Smooth muscle cell (in vitro differentiated cells): ENCODE results near the gene SLC9A9. TPM values are rescaled to one million over a fixed set of nuclear protein-coding genes. Genes with fewer than 3 reads are reported as not detected.

Experiments used
- DNase-seq: peaks from one replicate; lab custom pipeline; 2025; ENCODE audit not compliant: unreplicated experiment; lab: John Stamatoyannopoulos, UW
- H2AFZ ChIP-seq: fragments of 200-600 bp; sonication (generic); 2 replicates; pipeline ENCODE4 v1.6.0; 2016; ENCODE audit warnings: antibody characterized with exemption, low read depth, mild to moderate bottlenecking
- H3F3A ChIP-seq: fragments of 200-600 bp; sonication (generic); 2 replicates; pipeline ENCODE4 v1.6.0; 2017; ENCODE audit warnings: antibody characterized with exemption, low read depth
- H3K27ac ChIP-seq: fragments of 200-600 bp; sonication (generic); 2 replicates; pipeline ENCODE4 v1.5.1; 2016; ENCODE audit warnings: low read depth, mild to moderate bottlenecking
- H3K27me3 ChIP-seq: fragments of 200-600 bp; sonication (generic); 2 replicates; pipeline ENCODE4 v1.6.1; 2016; ENCODE audit warnings: low read depth, mild to moderate bottlenecking
- H3K36me3 ChIP-seq: fragments of 200-600 bp; sonication (generic); 2 replicates; pipeline ENCODE4 v1.5.1; 2016; ENCODE audit warnings: low read depth
- H3K4me1 ChIP-seq: fragments of 200-600 bp; sonication (generic); 2 replicates; pipeline ENCODE4 v1.5.1; 2016; ENCODE audit warnings: low read depth
- H3K4me2 ChIP-seq: fragments of 200-600 bp; sonication (generic); 2 replicates; pipeline ENCODE4 v1.6.0; 2016; ENCODE audit warnings: mild to moderate bottlenecking
- H3K4me3 ChIP-seq: fragments of 200-600 bp; sonication (generic); 2 replicates; pipeline ENCODE4 v1.5.1; 2016; ENCODE audit warnings: mild to moderate bottlenecking
- H3K79me2 ChIP-seq: fragments of 200-600 bp; sonication (generic); 2 replicates; pipeline ENCODE4 v1.6.0; 2016; ENCODE audit warnings: low read depth, mild to moderate bottlenecking
- H3K9ac ChIP-seq: fragments of 200-600 bp; sonication (generic); 2 replicates; pipeline ENCODE4 v1.6.0; 2016; ENCODE audit warnings: low read depth
- H3K9me3 ChIP-seq: fragments of 200-600 bp; sonication (generic); replicated peaks from 2 replicates; pipeline ENCODE4 v1.5.1; 2016; ENCODE audit warnings: low read depth
- H4K20me1 ChIP-seq: fragments of 200-600 bp; sonication (generic); 2 replicates; pipeline ENCODE4 v1.6.0; 2016; ENCODE audit warnings: low read depth
- WGBS: methylation state at CpG from one replicate; pipeline ENCODE4 v1.1.7; 2016; ENCODE audit warnings: low lambda C conversion rate; 5-methylcytosine and 5-hydroxymethylcytosine counted together
- polyA plus RNA-seq: library from polyadenylated mRNA; unstranded; fragments of >200 nt; fragmentation: Nextera tagmentation; extraction: Ambion mirVana; gene quantifications from 2 replicates; pipeline ENCODE4 v1.2.1, GENCODE V29; 2016
- total RNA-seq: library from RNA; depleted of rRNA; stranded (reverse); fragments of >200 nt; gene quantifications from 2 replicates; pipeline ENCODE4 v1.2.3, GENCODE V29; 2014
- TF ChIP-seq, protein P1 (sequence below): fragments of 200-600 bp; sonication (generic); IDR thresholded peaks from 2 replicates; pipeline ENCODE4 v1.5.1; 2017; ENCODE audit warnings: borderline replicate concordance, mild to moderate bottlenecking, antibody characterized with exemption; ENCODE audit not compliant: insufficient read depth, poor library complexity, severe bottlenecking

SLC9A9 gene
- total and polyA plus RNA-seq, 2 experiments from 2014 or later = 4.0 to 8.9 TPM

DNA sequence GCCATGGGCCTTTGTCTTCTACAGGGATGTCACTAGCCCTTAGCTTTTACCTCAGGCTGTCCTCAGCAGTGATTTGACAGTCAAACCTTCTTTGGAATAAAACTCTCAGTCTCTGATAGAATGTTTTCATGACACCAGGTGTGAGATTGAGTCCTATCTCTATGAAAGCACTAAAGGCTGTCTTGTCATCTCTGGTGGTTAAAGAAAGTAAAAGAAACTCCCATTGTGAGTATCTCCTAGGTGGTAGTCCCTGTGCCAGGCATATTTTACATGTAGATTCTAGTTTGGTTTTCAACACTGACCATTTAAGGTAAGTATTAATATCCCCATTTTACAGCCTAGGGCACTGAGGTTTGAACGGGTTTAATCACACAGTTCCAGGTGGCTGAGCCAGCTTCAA, 368.5 kb downstream of the SLC9A9 start:
- Histone ChIP-seq H3K36me3 (no peaks in the 10 kb centered on the region), H3K4me3 (no peak overlapping the region), H3K27me3 (no peaks in the 10 kb centered on the region), H3K9ac (no peak overlapping the region), H3K79me2 (no peaks in the 10 kb centered on the region), H3K9me3 (no peaks in the 10 kb centered on the region), H2AFZ (no peak overlapping the region), H3K4me2 (no peak overlapping the region), H3K27ac (no peak overlapping the region), H3K4me1 (no peaks in the 10 kb centered on the region), H3F3A (no peaks in the 10 kb centered on the region), H4K20me1 (no peaks in the 10 kb centered on the region)
- 94% methylated on average over 1 of the region's 1 CpG for WGBS
- TF ChIP-seq, protein P1, sequence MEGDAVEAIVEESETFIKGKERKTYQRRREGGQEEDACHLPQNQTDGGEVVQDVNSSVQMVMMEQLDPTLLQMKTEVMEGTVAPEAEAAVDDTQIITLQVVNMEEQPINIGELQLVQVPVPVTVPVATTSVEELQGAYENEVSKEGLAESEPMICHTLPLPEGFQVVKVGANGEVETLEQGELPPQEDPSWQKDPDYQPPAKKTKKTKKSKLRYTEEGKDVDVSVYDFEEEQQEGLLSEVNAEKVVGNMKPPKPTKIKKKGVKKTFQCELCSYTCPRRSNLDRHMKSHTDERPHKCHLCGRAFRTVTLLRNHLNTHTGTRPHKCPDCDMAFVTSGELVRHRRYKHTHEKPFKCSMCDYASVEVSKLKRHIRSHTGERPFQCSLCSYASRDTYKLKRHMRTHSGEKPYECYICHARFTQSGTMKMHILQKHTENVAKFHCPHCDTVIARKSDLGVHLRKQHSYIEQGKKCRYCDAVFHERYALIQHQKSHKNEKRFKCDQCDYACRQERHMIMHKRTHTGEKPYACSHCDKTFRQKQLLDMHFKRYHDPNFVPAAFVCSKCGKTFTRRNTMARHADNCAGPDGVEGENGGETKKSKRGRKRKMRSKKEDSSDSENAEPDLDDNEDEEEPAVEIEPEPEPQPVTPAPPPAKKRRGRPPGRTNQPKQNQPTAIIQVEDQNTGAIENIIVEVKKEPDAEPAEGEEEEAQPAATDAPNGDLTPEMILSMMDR = no peak
- DNase-seq = no peak

GRCh38 chr3:143478115-143478693, 370.1 kb downstream of the SLC9A9 start:
- WGBS = 75% methylated on average over 3 of the region's 3 CpGs

GRCh38 chr3:143476965-143477640, 371.2 kb downstream of the SLC9A9 start:
- no peak overlapping the region for H3K4me2 ChIP-seq
- 91% methylated on average over 4 of the region's 7 CpGs for WGBS

More at GRCh38 chr3:143478115-143478693, 370.1 kb downstream of the SLC9A9 start:
- no peaks in the 10 kb centered on the region for H4K20me1 ChIP-seq
- no peak overlapping the region for H3K4me3 ChIP-seq
- H3K9ac ChIP-seq = no peak overlapping the region
- H3K9me3 ChIP-seq = no peaks in the 10 kb centered on the region
- no peak for DNase-seq
- H2AFZ ChIP-seq = no peak overlapping the region
- H3K36me3 ChIP-seq = no peaks in the 10 kb centered on the region
- H3K4me2 ChIP-seq = no peak overlapping the region
- TF ChIP-seq, protein P1 = no peak
- no peaks in the 10 kb centered on the region for H3F3A ChIP-seq
- no peaks in the 10 kb centered on the region for H3K27me3 ChIP-seq
- H3K27ac ChIP-seq = no peak overlapping the region
- no peaks in the 10 kb centered on the region for H3K4me1 ChIP-seq
- H3K79me2 ChIP-seq = no peaks in the 10 kb centered on the region

More at GRCh38 chr3:143476965-143477640, 371.2 kb downstream of the SLC9A9 start:
- no peak for DNase-seq
- Histone ChIP-seq H3K27me3 (no peaks in the 10 kb centered on the region), H3K79me2 (no peaks in the 10 kb centered on the region), H3K36me3 (no peaks in the 10 kb centered on the region), H3K4me3 (no peak overlapping the region), H3F3A (no peaks in the 10 kb centered on the region), H3K27ac (no peak overlapping the region), H3K4me1 (no peaks in the 10 kb centered on the region), H2AFZ (no peak overlapping the region), H3K9ac (no peak overlapping the region), H4K20me1 (no peaks in the 10 kb centered on the region), H3K9me3 (no peaks in the 10 kb centered on the region)
- TF ChIP-seq, protein P1 = no peak
